Ovary (tissue), 9 donors: ENCODE results near the gene CSNK1A1. TPM values are rescaled to one million over a fixed set of nuclear protein-coding genes. Genes with fewer than 3 reads are reported as not detected.

Experiments used
- DNase-seq, 5 donors: peaks; one replicate each; pipeline ENCODE4 v3.0.0-alpha.2; 2019 to 2020
- H3K27ac ChIP-seq, 2 donors: fragments of 200-600 bp; one replicate each; pipeline versions ENCODE4 v1.5.1 to v1.8.0; 2019 to 2022
- H3K27me3 ChIP-seq: fragments of 200-600 bp; one replicate; pipeline ENCODE4 v1.8.0; 2022
- H3K36me3 ChIP-seq: fragments of 200-600 bp; sonication (generic); one replicate; pipeline ENCODE4 v1.5.1; 2019
- H3K4me1 ChIP-seq: one replicate; pipeline ENCODE4 v1.8.1; 2013; ENCODE audit warnings: mild to moderate bottlenecking, moderate library complexity; ENCODE audit not compliant: insufficient read depth
- H3K4me3 ChIP-seq: fragments of 200-600 bp; sonication (generic); one replicate; pipeline ENCODE4 v1.5.1; 2017
- H3K9me3 ChIP-seq, 2 donors: fragments of 200-600 bp in 1 of 2; sonication (generic) in 1 of 2; one replicate each; pipeline versions ENCODE4 v1.5.1 to v1.8.1; 2013 to 2019; ENCODE audit warnings: mild to moderate bottlenecking in 1 of 2, moderate library complexity in 1 of 2
- CTCF ChIP-seq, 3 donors: fragments of 450-650 bp in 2 of 3; fragments of 200-600 bp in 1 of 3; IDR thresholded peaks; one replicate each; pipeline versions ENCODE4 v1.5.1 to v1.8.0; 2016 to 2022; ENCODE audit warnings: antibody characterized with exemption in 3 of 3, mild to moderate bottlenecking in 1 of 3
- EP300 ChIP-seq: sonication (generic); formaldehyde crosslinking; IDR thresholded peaks from one replicate; pipeline ENCODE4 v1.6.1; 2017; ENCODE audit warnings: antibody characterized with exemption
- POLR2A ChIP-seq: fragments of 450-650 bp; IDR thresholded peaks from one replicate; pipeline ENCODE4 v1.6.1; 2017; ENCODE audit warnings: antibody characterized with exemption, mild to moderate bottlenecking, moderate library complexity
- WGBS, 3 donors: extraction: QIAGEN DNeasy Blood & Tissue Kit in 1 of 3; methylation state at CpG; one replicate each; pipeline versions ENCODE4 v1.1.5 to v1.1.7; 2013 to 2017; 5-methylcytosine and 5-hydroxymethylcytosine counted together
- intact Hi-C, 4 donors: fragments of 100-400 bp; cut with DNase I; formaldehyde crosslinking; loops; one replicate each; pipeline versions ENCODE4 v1.11.0 to v1.15.1; 2022 to 2023
- polyA plus RNA-seq, 2 donors: library from polyadenylated mRNA; stranded (reverse); fragments of 200-250 nt in 1 of 2; fragments of 350-450 nt in 1 of 2; fragmentation: Illumina TruSeq in 1 of 2; extraction: RNeasy Lipid Tissue Mini Kit (QIAGEN cat#74804) in 1 of 2; gene quantifications; one replicate each; pipeline ENCODE4 v1.2.3, GENCODE V29; 2013 to 2014
- total RNA-seq, 7 donors: library from RNA; depleted of rRNA in 2 of 7; stranded (reverse); fragments of >200 nt in 2 of 7; fragmentation: NEBNext Ultra II Directional in 3 of 7; extraction: Animal tissue kit (Norgen Biotek cat#: 25700) in 3 of 7; gene quantifications; one replicate each; pipeline versions ENCODE4 v1.1.0 to v1.2.4, GENCODE V29; 2016 to 2023
- donor health status: DM: no; HTN: no; CAD: no; lungs with moderate emphysema.
- donor health status: DM: no; HTN: no; CAD: no.
- donor health status: Bipolar disorder and iron deficiency.
- donor health status: DM: yes; HTN: yes; CAD: no.
- donor health status: DM: no; HTN: no; CAD: no.
- donor health status: DM: yes; HTN: yes; CAD: no.

The CSNK1A1 gene
- total and polyA plus RNA-seq, 9 donors, result 64.1 to 233 (median 158) TPM

- no peaks in the 10 kb centered on the region for H3K9me3 ChIP-seq
- no peaks in the 10 kb centered on the region for H3K36me3 ChIP-seq
- no peak overlapping the region for H3K27ac ChIP-seq
- no peak for TF ChIP-seq EP300
- no peak for TF ChIP-seq POLR2A
- no peak for TF ChIP-seq CTCF (IDR thresholded peaks at IDR 0.05)
- no peaks in the 10 kb centered on the region for H3K27me3 ChIP-seq
- peaks cover 7% of the 10 kb centered on the region for H3K4me1 ChIP-seq
- 75 to 78% (median 76%) methylated on average over 5 of the region's 5 CpGs for WGBS, 3 donors
- no peak for DNase-seq
- intact Hi-C loops, result no loop called here
- no peak overlapping the region for H3K4me3 ChIP-seq
These were observed 27.7 kb upstream of the CSNK1A1 start for GRCh38 chr5:149578896-149579295.

DNA sequence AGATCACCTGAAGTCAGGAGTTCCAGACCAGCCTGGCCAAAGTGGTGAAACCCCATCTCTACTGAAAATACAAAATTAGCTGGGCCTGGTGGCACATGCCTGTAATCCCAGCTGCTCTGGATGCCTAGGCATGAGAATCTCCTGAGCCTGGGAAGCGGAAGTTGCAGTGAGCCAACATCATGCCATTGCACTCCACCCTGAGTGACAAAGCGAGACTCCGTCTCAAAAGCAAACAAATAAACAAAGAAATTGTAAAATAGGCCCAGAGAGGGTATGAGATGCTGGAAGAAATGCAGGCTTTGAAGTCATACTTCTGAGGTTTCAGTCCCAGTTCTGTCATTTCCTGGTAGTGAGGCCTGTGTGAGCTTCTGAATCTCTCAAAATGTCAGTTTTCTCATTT lies 24.8 kb upstream of the CSNK1A1 start:
- DNase-seq, result no peak
- H3K9me3 ChIP-seq, result no peaks in the 10 kb centered on the region
- no peaks in the 10 kb centered on the region for H3K36me3 ChIP-seq
- 96 to 97% (median 96%) methylated on average over 3 of the region's 3 CpGs for WGBS, 3 donors
- H3K27me3 ChIP-seq, result no peaks in the 10 kb centered on the region
- intact Hi-C loops, result no loop called here
- no peak overlapping the region for H3K4me3 ChIP-seq
- no peak overlapping the region for H3K27ac ChIP-seq
- H3K4me1 ChIP-seq, result no peaks in the 10 kb centered on the region
- TF ChIP-seq EP300 (no peak), CTCF (IDR thresholded peaks at IDR 0.05) (no peak), POLR2A (no peak)

DNA sequence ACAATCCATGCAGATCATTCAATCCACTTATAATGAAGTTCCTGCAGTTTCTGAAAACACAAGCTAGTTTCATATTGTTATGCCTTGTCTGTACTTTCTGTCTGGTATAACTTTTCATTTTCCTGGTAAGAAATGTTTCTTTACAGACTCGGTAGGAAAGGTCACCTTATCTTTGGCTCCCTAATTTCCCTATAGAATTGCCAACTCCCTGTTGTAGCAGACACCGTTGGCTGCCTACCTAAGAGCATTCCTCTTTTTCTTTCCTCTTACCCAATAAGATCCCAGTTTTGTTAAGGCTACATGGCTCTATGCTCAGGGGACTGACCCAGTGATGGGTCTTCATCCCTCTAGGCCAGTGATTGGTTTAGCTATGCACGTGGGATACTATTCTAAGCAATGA lies 23.9 kb upstream of the CSNK1A1 start:
- intact Hi-C loops, result no loop called here
- Histone ChIP-seq H3K9me3 (no peaks in the 10 kb centered on the region), H3K36me3 (no peaks in the 10 kb centered on the region), H3K4me1 (no peaks in the 10 kb centered on the region), H3K4me3 (no peak overlapping the region), H3K27me3 (no peaks in the 10 kb centered on the region), H3K27ac (no peak overlapping the region)
- TF ChIP-seq EP300 (no peak), POLR2A (no peak), CTCF (IDR thresholded peaks at IDR 0.05) (no peak)
- no peak for DNase-seq
- 58 to 68% (median 58%) methylated on average over 3 of the region's 3 CpGs for WGBS, 3 donors

DNA sequence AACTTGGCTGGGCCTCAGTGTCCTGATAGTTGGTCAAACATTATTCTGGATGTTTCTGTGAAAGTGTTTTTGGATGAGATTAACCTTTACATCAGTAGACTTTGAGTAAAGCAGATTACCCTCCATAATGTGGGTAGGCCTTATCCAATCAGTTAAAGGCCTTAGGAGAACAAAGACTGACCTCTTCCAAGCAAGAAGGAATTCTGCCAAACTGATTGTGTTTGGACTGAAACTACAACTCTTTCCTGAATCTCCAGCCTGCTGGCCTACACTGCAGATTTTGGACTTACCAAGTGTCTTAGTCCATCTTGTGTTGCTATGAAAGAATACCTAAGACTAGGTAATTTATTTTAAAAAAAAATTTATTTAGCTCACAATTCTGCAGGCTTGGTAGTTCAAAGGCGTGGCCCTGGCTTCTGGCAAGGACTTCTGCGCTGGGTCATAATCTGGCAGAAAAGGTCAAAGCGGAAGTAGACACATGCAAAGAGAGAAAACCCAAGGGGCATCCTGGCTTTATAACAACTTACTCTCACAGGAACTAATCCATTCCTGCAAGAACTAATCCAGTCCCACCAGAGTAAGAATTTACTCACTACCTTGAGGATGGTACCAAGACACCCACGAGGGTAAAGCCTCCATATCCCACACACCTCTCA lies 21.5 kb upstream of the CSNK1A1 start:
- Histone ChIP-seq H3K27me3 (no peaks in the 10 kb centered on the region), H3K9me3 (no peaks in the 10 kb centered on the region), H3K4me1 (no peaks in the 10 kb centered on the region), H3K36me3 (no peaks in the 10 kb centered on the region), H3K27ac (no peak overlapping the region), H3K4me3 (no peak overlapping the region)
- intact Hi-C loops, result no loop called here
- DNase-seq, result no peak
- no peak for TF ChIP-seq POLR2A
- TF ChIP-seq CTCF (IDR thresholded peaks at IDR 0.05), result no peak
- TF ChIP-seq EP300, result no peak
- 88 to 90% (median 90%) methylated on average over 4 of the region's 4 CpGs for WGBS, 3 donors
